T-helper 17 cell (primary cell): ENCODE results near the gene RP2. TPM values are rescaled to one million over a fixed set of nuclear protein-coding genes. Genes with fewer than 3 reads are reported as not detected.

ENCODE experiments used
- ATAC-seq: fragments of 150-1000 bp; cut with Tn5 transposase; 2 replicates; pipeline ENCODE4 v1.10.0; 2021; ENCODE audit warnings: mild to moderate bottlenecking, moderate library complexity
- DNase-seq, 3 donors: peaks; one replicate each; pipeline versions ENCODE4 v3.0.0 to v3.0.0-alpha.2; 2020 to 2021
- H3K9me3 ChIP-seq: one replicate; pipeline ENCODE4 v1.7.0; 2013; ENCODE audit warnings: low read length, mild to moderate bottlenecking; ENCODE audit not compliant: control insufficient read depth, poor library complexity, severe bottlenecking
- H3K27ac Mint-ChIP-seq: one replicate; pipeline ENCODE4 v1.8.0; 2022; ENCODE audit warnings: mild to moderate bottlenecking, moderate library complexity, mixed read lengths
- H3K27me3 Mint-ChIP-seq: one replicate; pipeline ENCODE4 v1.8.0; 2022; ENCODE audit warnings: mixed read lengths
- H3K36me3 Mint-ChIP-seq: one replicate; pipeline ENCODE4 v1.8.0; 2022; ENCODE audit warnings: low read depth, mixed read lengths
- H3K4me1 Mint-ChIP-seq: one replicate; pipeline ENCODE4 v1.8.0; 2022; ENCODE audit warnings: mild to moderate bottlenecking, mixed read lengths
- H3K4me3 Mint-ChIP-seq: one replicate; pipeline ENCODE4 v1.8.0; 2022; ENCODE audit warnings: mild to moderate bottlenecking, moderate library complexity, mixed read lengths
- total RNA-seq, 4 donors: library from RNA in 2 of 4; stranded (reverse) in 2 of 4; gene quantifications; one replicate each; pipeline ENCODE4 v1.2.3 and lab custom pipeline; 2022 to 2026

RP2 gene
- total RNA-seq, 2 donors from 2014 or later = 5.9 to 7.2 TPM

GRCh38 chrX:46863072-46863471 lies 26.2 kb downstream of the RP2 start:
- no peaks in the 10 kb centered on the region for H3K9me3 ChIP-seq
- Mint-ChIP-seq H3K27me3 (no peaks in the 10 kb centered on the region), H3K27ac (no peak overlapping the region), H3K36me3 (no peaks in the 10 kb centered on the region), H3K4me1 (peaks cover 4% of the 10 kb centered on the region), H3K4me3 (no peak overlapping the region)
- ATAC-seq (no peak), DNase-seq (no peak)

- ATAC-seq (no peak), DNase-seq (no peak)
- H3K27ac Mint-ChIP-seq = no peak overlapping the region
- no peak overlapping the region for H3K4me3 Mint-ChIP-seq
- no peaks in the 10 kb centered on the region for H3K27me3 Mint-ChIP-seq
- no peaks in the 10 kb centered on the region for H3K9me3 ChIP-seq
- H3K4me1 Mint-ChIP-seq = peaks cover 4% of the 10 kb centered on the region
- no peaks in the 10 kb centered on the region for H3K36me3 Mint-ChIP-seq
These were observed 27.8 kb downstream of the RP2 start for GRCh38 chrX:46864606-46865005.

DNA sequence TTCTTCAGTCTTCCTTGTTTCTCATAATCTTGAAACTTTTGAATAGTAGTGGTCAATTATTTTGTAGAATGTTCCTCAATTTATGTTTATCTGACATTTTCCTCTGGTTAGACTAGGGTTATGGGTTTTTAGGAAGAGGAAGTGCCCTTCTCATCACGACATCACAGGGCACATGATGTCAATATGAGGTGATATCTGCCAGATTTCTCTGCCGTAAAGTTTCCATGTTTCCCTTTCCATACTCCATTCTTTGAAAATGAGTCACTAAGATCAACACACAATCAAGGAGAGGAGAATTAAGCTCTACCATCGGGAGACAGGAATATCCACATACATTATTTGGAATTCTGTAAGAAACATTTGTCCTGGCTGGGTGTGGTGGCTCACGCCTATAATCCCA lies 28.4 kb downstream of the RP2 start:
- Mint-ChIP-seq H3K36me3 (no peaks in the 10 kb centered on the region), H3K27me3 (no peaks in the 10 kb centered on the region), H3K4me3 (no peak overlapping the region), H3K4me1 (peaks cover 4% of the 10 kb centered on the region), H3K27ac (no peak overlapping the region)
- no peaks in the 10 kb centered on the region for H3K9me3 ChIP-seq
- no peak for ATAC-seq
- DNase-seq = no peak

GRCh38 chrX:46866726-46867125 lies 29.9 kb downstream of the RP2 start:
- DNase-seq = no peak
- Mint-ChIP-seq H3K36me3 (no peaks in the 10 kb centered on the region), H3K4me3 (no peak overlapping the region), H3K27ac (no peak overlapping the region), H3K27me3 (no peaks in the 10 kb centered on the region), H3K4me1 (peaks cover 4% of the 10 kb centered on the region)
- no peak for ATAC-seq
- no peaks in the 10 kb centered on the region for H3K9me3 ChIP-seq

DNA sequence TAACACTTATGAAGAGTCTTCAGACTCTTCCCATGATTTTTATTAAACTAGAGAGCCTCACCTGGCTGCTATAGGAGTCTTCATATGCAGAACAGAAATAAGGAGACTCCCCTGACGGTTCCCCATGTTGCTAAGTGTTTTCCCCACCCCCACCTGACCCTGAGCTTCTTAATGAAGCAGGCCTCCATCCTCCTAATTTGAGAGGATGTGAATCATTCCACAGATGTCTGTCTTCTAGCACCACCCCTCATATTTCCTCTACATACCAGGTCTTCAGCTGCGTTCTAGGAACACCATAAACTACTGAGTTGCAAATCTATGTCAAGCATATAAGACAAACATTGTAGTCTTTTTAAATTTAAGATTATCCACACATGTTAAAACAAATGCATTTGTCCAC lies 36.9 kb downstream of the RP2 start:
- no peaks in the 10 kb centered on the region for H3K9me3 ChIP-seq
- H3K27me3 Mint-ChIP-seq = no peaks in the 10 kb centered on the region
- ATAC-seq (no peak), DNase-seq (no peak)
- H3K4me3 Mint-ChIP-seq = no peak overlapping the region
- H3K4me1 Mint-ChIP-seq = no peaks in the 10 kb centered on the region
- H3K27ac Mint-ChIP-seq = no peak overlapping the region
- H3K36me3 Mint-ChIP-seq = no peaks in the 10 kb centered on the region

GRCh38 chrX:46876901-46877300 lies 40.1 kb downstream of the RP2 start:
- no peak for ATAC-seq
- no peak for DNase-seq
- Mint-ChIP-seq H3K27me3 (no peaks in the 10 kb centered on the region), H3K27ac (no peak overlapping the region), H3K4me3 (no peak overlapping the region), H3K36me3 (no peaks in the 10 kb centered on the region), H3K4me1 (no peaks in the 10 kb centered on the region)
- no peaks in the 10 kb centered on the region for H3K9me3 ChIP-seq

DNA sequence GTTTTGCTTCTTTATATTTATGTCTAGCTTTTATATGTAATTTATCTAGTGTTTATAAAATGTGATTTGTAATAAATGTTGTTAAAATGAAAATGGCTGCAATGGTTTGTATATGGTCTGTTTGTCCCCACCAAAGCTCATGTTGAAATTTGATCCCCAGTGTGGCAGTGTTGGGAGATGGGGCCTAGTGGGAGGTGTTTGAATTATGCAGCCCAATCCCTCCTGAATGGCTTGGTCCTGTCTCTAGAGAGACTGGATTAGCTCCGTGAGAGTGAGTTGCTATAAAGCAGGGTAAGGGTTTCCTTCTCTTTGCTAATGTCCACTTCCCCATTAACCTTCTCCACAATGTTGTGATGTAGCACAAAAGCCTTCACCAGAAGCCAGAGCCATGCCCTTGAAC lies 45.4 kb downstream of the RP2 start:
- Mint-ChIP-seq H3K36me3 (no peaks in the 10 kb centered on the region), H3K27ac (no peak overlapping the region), H3K4me3 (no peak overlapping the region), H3K4me1 (no peaks in the 10 kb centered on the region), H3K27me3 (no peaks in the 10 kb centered on the region)
- H3K9me3 ChIP-seq = no peaks in the 10 kb centered on the region
- no peak for DNase-seq
- no peak for ATAC-seq

DNA sequence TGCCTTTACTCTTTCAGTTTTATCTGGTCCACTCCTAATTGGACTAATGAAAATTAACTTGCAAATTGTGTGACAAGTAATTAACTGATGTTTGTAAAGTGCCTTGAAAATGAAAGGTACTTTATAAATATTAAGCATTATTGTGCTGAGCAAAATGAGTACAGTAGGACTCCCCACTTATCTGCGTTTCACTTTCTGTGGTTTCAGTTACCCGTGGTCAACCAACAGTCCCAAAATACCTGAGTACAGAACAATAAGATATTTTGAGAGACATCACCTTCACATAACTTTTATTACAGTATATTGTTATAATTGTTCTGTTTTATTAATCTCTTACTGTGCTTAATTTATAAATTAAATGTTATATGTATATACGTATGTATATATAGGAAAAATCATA lies 48.0 kb downstream of the RP2 start:
- H3K9me3 ChIP-seq = no peaks in the 10 kb centered on the region
- no peak for ATAC-seq
- no peaks in the 10 kb centered on the region for H3K27me3 Mint-ChIP-seq
- no peak overlapping the region for H3K27ac Mint-ChIP-seq
- no peaks in the 10 kb centered on the region for H3K4me1 Mint-ChIP-seq
- no peak overlapping the region for H3K4me3 Mint-ChIP-seq
- no peaks in the 10 kb centered on the region for H3K36me3 Mint-ChIP-seq
- no peak for DNase-seq

DNA sequence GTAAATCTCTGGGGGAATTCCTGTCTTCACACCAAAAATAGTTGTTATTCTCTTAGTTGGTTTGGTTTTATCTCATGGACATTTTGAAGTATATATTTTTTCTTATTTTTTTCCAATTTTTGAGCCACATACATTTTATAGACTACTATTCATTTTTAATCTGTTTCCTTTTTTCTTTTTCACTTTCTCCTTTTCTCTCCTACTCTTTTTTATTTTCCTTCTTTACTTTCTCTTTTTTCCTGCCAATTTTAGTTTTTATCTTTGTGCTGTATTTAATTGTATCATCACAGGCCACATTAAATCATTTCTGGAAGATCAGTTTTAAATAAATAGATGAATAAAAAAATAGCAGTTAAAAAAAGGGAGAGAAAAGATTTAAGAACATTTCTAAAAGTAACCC lies 61.4 kb downstream of the RP2 start:
- H3K4me1 Mint-ChIP-seq = peaks cover 5% of the 10 kb centered on the region
- no peaks in the 10 kb centered on the region for H3K9me3 ChIP-seq
- H3K4me3 Mint-ChIP-seq = no peak overlapping the region
- ATAC-seq (no peak), DNase-seq (no peak)
- H3K27ac Mint-ChIP-seq = no peak overlapping the region
- peaks cover 9% of the 10 kb centered on the region for H3K27me3 Mint-ChIP-seq
- peaks cover 4% of the 10 kb centered on the region for H3K36me3 Mint-ChIP-seq

GRCh38 chrX:46903458-46904242 lies 66.8 kb downstream of the RP2 start:
- no peaks in the 10 kb centered on the region for H3K9me3 ChIP-seq
- Mint-ChIP-seq H3K4me1 (no peaks in the 10 kb centered on the region), H3K27ac (no peak overlapping the region), H3K27me3 (no peaks in the 10 kb centered on the region), H3K4me3 (peak overlapping the region; percentile 49), H3K36me3 (no peaks in the 10 kb centered on the region)
- ATAC-seq (peak; percentile 99), DNase-seq (peak; percentile 17 to 30 (median 25))

DNA sequence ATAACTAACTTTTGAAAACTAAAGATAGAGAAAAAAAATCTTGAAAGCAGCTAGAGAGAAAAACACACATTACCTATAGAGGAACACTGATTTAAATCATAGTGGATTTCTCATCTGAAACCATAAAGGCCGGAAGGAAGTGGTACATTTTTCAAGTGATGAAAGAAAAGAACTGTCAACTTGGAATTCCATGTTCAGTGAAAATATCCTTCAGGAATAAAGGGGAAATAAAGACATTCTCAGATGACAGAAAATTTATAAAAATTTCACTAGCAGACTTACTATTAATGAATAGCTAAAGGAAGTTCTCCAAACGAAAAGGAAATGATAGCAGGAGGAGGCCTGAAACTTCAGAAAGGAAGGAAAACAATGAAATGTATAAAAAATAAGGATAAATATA lies 67.8 kb downstream of the RP2 start:
- Mint-ChIP-seq H3K4me3 (no peak overlapping the region), H3K27ac (no peak overlapping the region), H3K27me3 (no peaks in the 10 kb centered on the region), H3K4me1 (no peaks in the 10 kb centered on the region), H3K36me3 (no peaks in the 10 kb centered on the region)
- no peaks in the 10 kb centered on the region for H3K9me3 ChIP-seq
- ATAC-seq (no peak), DNase-seq (no peak)

GRCh38 chrX:46910415-46910814 lies 73.6 kb downstream of the RP2 start:
- Mint-ChIP-seq H3K4me1 (peaks cover 7% of the 10 kb centered on the region), H3K4me3 (no peak overlapping the region), H3K27me3 (peaks cover 10% of the 10 kb centered on the region), H3K36me3 (no peaks in the 10 kb centered on the region), H3K27ac (no peak overlapping the region)
- ATAC-seq (no peak), DNase-seq (no peak)
- no peaks in the 10 kb centered on the region for H3K9me3 ChIP-seq

GRCh38 chrX:46912098-46912602 lies 75.3 kb downstream of the RP2 start, which contains the start of gene JADE3:
TSS of gene JADE3 (plus strand) at chrX:46912421. CDS start at chrX:46984895, 72,474 bp downstream.
- Mint-ChIP-seq H3K27ac (no peak within 1 kb of the TSS), H3K4me3 (peak within 1 kb of the TSS; percentile 84), H3K4me1 (peaks cover 7% of the 10 kb centered on the region), H3K36me3 (no peaks in the 10 kb centered on the region), H3K27me3 (peaks cover 19% of the 10 kb centered on the region)
- H3K9me3 ChIP-seq = no peaks in the 10 kb centered on the region
- DNase-seq = peak in 2 of 3 donors; percentile 20 to 22
- ATAC-seq = peak; percentile 58
